Lower leg skin (tissue), 4 donors: ENCODE measurements around the gene TRPC3. TPM values are rescaled to one million over a fixed set of nuclear protein-coding genes. Genes with fewer than 3 reads are reported as not detected.

Experiments used
- DNase-seq, 2 donors: peaks; one replicate each; pipeline ENCODE4 v3.0.0-alpha.2; 2019; ENCODE audit warnings: low spot score in 2 of 2
- H3K4me3 ChIP-seq: fragments of 200-600 bp; sonication (generic); 2 replicates; pipeline ENCODE4 v1.5.1; 2017; ENCODE audit warnings: mild to moderate bottlenecking, low read depth; ENCODE audit not compliant: poor library complexity, severe bottlenecking
- POLR2A ChIP-seq, 2 donors: fragments of 450-650 bp; IDR thresholded peaks; one replicate each; pipeline ENCODE4 v1.6.1; 2016 to 2017; ENCODE audit warnings: antibody characterized with exemption in 2 of 2, mild to moderate bottlenecking in 1 of 2, moderate library complexity in 1 of 2
- WGBS, 2 donors: methylation state at CpG; one replicate each; pipeline ENCODE4 v1.1.5; 2018; 5-methylcytosine and 5-hydroxymethylcytosine counted together
- intact Hi-C: fragments of 100-400 bp; cut with DNase I; formaldehyde crosslinking; loops from one replicate; pipeline ENCODE4 v1.15.0; 2023; ENCODE audit warnings: low total_unique reads
- total RNA-seq, 4 donors: library from RNA; depleted of rRNA; stranded (reverse); fragments of >200 nt; gene quantifications; one replicate each; pipeline ENCODE4 v1.1.0, GENCODE V29; 2016
- TF ChIP-seq, protein P1 (sequence below), 3 donors: fragments of 450-650 bp; IDR thresholded peaks; one replicate each; pipeline ENCODE4 v1.5.1; 2016; ENCODE audit warnings: antibody characterized with exemption in 3 of 3, mild to moderate bottlenecking in 3 of 3, moderate library complexity in 2 of 3

The TRPC3 gene
- total RNA-seq, 4 donors from 2014 or later: 0.06 to 0.38 (median 0.25) TPM

DNA sequence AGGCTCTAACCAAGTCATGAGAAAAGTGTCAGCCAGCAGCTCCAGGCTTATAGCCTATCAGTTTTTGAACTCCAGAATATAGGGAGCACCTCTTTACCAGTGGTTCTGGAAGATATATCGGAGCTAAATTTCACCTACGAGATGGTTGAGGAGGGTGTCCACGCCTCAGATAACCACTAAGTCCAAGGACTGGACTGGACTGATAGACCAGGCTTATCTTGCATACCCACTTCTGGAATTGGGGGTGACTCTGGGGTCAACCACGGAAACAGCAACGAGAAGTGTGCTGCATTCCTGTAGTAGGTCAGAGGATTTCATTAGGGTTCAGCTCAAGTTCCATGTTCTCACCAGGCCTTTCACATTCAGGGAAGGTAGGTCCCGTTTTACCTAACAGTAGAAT lies 38.6 kb upstream of the TRPC3 start:
- no peak for DNase-seq
- H3K4me3 ChIP-seq: no peak overlapping the region
- TF ChIP-seq POLR2A (IDR thresholded peaks at IDR 0.05): no peak
- TF ChIP-seq, protein P1, sequence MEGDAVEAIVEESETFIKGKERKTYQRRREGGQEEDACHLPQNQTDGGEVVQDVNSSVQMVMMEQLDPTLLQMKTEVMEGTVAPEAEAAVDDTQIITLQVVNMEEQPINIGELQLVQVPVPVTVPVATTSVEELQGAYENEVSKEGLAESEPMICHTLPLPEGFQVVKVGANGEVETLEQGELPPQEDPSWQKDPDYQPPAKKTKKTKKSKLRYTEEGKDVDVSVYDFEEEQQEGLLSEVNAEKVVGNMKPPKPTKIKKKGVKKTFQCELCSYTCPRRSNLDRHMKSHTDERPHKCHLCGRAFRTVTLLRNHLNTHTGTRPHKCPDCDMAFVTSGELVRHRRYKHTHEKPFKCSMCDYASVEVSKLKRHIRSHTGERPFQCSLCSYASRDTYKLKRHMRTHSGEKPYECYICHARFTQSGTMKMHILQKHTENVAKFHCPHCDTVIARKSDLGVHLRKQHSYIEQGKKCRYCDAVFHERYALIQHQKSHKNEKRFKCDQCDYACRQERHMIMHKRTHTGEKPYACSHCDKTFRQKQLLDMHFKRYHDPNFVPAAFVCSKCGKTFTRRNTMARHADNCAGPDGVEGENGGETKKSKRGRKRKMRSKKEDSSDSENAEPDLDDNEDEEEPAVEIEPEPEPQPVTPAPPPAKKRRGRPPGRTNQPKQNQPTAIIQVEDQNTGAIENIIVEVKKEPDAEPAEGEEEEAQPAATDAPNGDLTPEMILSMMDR (IDR thresholded peaks at IDR 0.05): no peak
- intact Hi-C loops: no loop called here
- 90% methylated on average over 6 of the region's 6 CpGs for WGBS, 2 donors

DNA sequence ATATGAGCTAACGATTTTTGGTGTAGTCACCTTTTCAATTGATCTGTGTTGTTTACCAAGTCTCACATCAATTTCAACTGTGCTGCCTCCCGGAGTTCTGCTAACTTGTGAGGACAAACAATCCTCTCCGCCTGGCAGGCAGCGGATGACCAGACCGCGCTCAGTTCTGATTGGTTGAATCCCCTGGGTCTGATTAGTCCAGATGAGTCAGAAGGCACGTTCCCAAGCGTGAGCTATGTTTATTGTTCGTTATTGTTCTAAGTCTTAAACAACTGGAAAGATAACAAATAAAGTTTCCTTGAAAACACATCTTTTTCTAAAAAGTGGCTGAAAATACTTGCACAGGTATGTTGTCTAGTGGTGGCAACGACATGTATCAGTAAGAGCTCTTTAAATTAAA lies 37.9 kb upstream of the TRPC3 start:
- WGBS, 2 donors: 58 to 60% methylated on average over 10 of the region's 10 CpGs
- DNase-seq: no peak
- intact Hi-C loops: no loop called here
- TF ChIP-seq POLR2A (IDR thresholded peaks at IDR 0.05): no peak
- TF ChIP-seq, protein P1 (IDR thresholded peaks at IDR 0.05): no peak
- no peak overlapping the region for H3K4me3 ChIP-seq

DNA sequence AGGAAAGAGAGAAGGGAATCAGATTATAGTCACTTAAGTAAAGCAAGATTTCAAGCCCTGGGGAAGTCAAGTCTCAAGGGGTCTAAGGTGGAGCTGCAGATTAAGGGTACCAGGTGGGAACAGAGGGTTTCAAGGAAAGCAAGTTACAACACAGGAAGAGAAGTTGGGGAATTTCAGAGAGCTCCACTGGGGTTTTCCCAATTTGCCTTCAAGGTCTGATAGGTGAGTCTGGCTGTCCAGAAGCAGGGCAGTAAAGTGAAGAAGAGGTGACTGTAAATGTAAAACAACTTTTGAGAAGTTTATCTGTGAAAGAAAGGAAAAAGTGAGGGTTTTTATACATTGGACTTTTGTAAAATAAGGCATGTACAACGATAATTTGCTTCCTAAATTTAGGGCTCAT lies 37.1 kb upstream of the TRPC3 start:
- intact Hi-C loops: no loop called here
- H3K4me3 ChIP-seq: no peak overlapping the region
- 64 to 71% methylated on average over 1 of the region's 1 CpG for WGBS, 2 donors
- TF ChIP-seq, protein P1 (IDR thresholded peaks at IDR 0.05): no peak
- TF ChIP-seq POLR2A (IDR thresholded peaks at IDR 0.05): no peak
- no peak for DNase-seq

DNA sequence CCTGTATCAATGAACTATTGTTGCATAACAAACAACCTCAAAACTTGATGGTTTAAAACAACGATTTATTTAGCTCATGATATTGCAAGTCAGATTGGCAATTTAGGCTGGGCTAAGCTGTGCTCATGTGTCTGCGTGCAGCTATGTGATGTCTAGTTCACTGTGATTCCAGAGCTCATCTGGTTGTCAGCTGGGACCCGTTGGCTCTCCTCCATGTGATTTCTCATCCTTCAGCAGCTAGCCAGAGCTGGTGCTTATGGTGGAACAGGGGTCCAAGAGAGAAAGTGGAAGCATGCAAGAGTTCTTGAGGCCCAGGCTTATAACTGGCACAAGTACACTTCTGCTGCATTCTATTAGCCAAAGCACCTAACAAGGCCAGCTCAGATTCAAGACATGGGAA lies 28.8 kb upstream of the TRPC3 start:
- intact Hi-C loops: no loop called here
- WGBS, 2 donors: 43 to 74% methylated on average over 3 of the region's 3 CpGs
- DNase-seq: no peak
- TF ChIP-seq, protein P1 (IDR thresholded peaks at IDR 0.05): no peak
- no peak for TF ChIP-seq POLR2A (IDR thresholded peaks at IDR 0.05)
- no peak overlapping the region for H3K4me3 ChIP-seq

DNA sequence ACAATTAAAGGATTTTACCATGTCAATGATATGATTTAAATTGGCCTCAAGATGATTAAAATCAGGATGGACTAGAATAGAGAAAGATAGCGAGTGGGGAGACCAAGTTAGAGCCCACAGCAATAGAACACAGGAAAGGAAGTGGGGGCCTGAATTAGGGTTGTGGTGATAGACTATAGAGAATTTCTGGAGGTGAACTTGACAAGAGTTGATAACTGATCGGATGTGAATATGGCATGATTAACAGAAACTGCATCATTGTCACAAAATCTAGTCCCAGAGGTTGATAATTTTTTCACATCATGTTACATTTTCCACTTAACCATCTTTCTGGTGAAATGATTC lies 26.3 kb upstream of the TRPC3 start:
- intact Hi-C loops: no loop called here
- TF ChIP-seq, protein P1 (IDR thresholded peaks at IDR 0.05): no peak
- TF ChIP-seq POLR2A (IDR thresholded peaks at IDR 0.05): no peak
- WGBS, 2 donors: 88 to 90% methylated on average over 2 of the region's 2 CpGs

More for the DNA sequence above, 26.3 kb upstream of the TRPC3 start:
- no peak overlapping the region for H3K4me3 ChIP-seq
- DNase-seq: no peak
